NB4 (cell line): Measurements from ENCODE around the gene SPACA1.

Experiments
- TF ChIP-seq, protein P1 (sequence below): IDR thresholded peaks from one replicate; pipeline ENCODE4 v1.5.1; 2012; ENCODE audit warnings: low read depth, low read length
- TF ChIP-seq, protein P2 (sequence below): IDR thresholded peaks from 2 replicates; pipeline ENCODE4 v1.6.1; 2011; ENCODE audit warnings: low read depth, low read length

- TF ChIP-seq, protein P1, sequence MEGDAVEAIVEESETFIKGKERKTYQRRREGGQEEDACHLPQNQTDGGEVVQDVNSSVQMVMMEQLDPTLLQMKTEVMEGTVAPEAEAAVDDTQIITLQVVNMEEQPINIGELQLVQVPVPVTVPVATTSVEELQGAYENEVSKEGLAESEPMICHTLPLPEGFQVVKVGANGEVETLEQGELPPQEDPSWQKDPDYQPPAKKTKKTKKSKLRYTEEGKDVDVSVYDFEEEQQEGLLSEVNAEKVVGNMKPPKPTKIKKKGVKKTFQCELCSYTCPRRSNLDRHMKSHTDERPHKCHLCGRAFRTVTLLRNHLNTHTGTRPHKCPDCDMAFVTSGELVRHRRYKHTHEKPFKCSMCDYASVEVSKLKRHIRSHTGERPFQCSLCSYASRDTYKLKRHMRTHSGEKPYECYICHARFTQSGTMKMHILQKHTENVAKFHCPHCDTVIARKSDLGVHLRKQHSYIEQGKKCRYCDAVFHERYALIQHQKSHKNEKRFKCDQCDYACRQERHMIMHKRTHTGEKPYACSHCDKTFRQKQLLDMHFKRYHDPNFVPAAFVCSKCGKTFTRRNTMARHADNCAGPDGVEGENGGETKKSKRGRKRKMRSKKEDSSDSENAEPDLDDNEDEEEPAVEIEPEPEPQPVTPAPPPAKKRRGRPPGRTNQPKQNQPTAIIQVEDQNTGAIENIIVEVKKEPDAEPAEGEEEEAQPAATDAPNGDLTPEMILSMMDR = no peak
- TF ChIP-seq, protein P2, sequence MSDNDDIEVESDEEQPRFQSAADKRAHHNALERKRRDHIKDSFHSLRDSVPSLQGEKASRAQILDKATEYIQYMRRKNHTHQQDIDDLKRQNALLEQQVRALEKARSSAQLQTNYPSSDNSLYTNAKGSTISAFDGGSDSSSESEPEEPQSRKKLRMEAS = no peak
Observed at GRCh38 chr6:88006557-88006956, 41.1 kb upstream of the SPACA1 start.
